ENCODE measurements around the gene MYORG. TPM values are rescaled to one million over a fixed set of nuclear protein-coding genes. Genes with fewer than 3 reads are reported as not detected.

MYORG gene
- total RNA-seq, 1 experiment from 2014 or later: 3.0 TPM

GRCh38 chr9:34337403-34337802, 39.3 kb downstream of the MYORG start:
- Histone ChIP-seq H3K36me3 (ENCODE audit: low read depth) (no peaks in the 10 kb centered on the region), H4K20me1 (ENCODE audit: insufficient read depth) (no peaks in the 10 kb centered on the region), H3K27ac (no peak overlapping the region), H3K4me3 (no peak overlapping the region), H3K79me2 (ENCODE audit: low read depth) (no peaks in the 10 kb centered on the region), H3K9me2 (ENCODE audit: insufficient read depth) (no peaks in the 10 kb centered on the region), H3K27me3 (ENCODE audit: insufficient read depth, low read depth) (no peaks in the 10 kb centered on the region), H3K4me1 (replicated peaks; ENCODE audit: insufficient read depth) (peaks cover 4% of the 10 kb centered on the region; the same call in 1 of the 2 replicates), H2AFZ (no peak overlapping the region), H3K4me2 (no peak overlapping the region), H3K9me3 (ENCODE audit: insufficient read depth, low read depth) (no peaks in the 10 kb centered on the region), H3F3A (ENCODE audit: insufficient read depth, low read depth) (no peaks in the 10 kb centered on the region)
- TF ChIP-seq EZH2 (IDR thresholded peaks at IDR 0.05; ENCODE audit: low read depth) (no peak), CTCF (conservative IDR thresholded peaks at IDR 0.05) (no peak; the same call in 1 of the 2 replicates)
- CTCF ChIA-PET: no interaction called here
- BruUV-seq (replicated peaks): no TSS peak
- no peak for DNase-seq
- intact Hi-C loops (cut with micrococcal nuclease; ENCODE audit: unreplicated experiment): no loop called here
- POLR2A ChIA-PET (ENCODE audit: unreplicated experiment): no interaction called here

- peaks cover 4% of the 10 kb centered on the region; the same call in 1 of the 2 replicates for H3K4me1 ChIP-seq (replicated peaks; ENCODE audit: insufficient read depth)
- H3K79me2 ChIP-seq (ENCODE audit: low read depth): peaks cover 5% of the 10 kb centered on the region
- no peaks in the 10 kb centered on the region for H4K20me1 ChIP-seq (ENCODE audit: insufficient read depth)
- intact Hi-C loops (cut with micrococcal nuclease; ENCODE audit: unreplicated experiment): no loop called here
- no peak overlapping the region for H3K4me3 ChIP-seq
- DNase-seq: no peak
- H2AFZ ChIP-seq: no peak overlapping the region
- no TSS peak for BruUV-seq (replicated peaks)
- no peak overlapping the region for H3K4me2 ChIP-seq
- no peak overlapping the region for H3K27ac ChIP-seq
- no peaks in the 10 kb centered on the region for H3K9me3 ChIP-seq (ENCODE audit: insufficient read depth, low read depth)
- H3K27me3 ChIP-seq (ENCODE audit: insufficient read depth, low read depth): no peaks in the 10 kb centered on the region
- H3F3A ChIP-seq (ENCODE audit: insufficient read depth, low read depth): no peaks in the 10 kb centered on the region
- TF ChIP-seq EZH2 (IDR thresholded peaks at IDR 0.05; ENCODE audit: low read depth): no peak
- no peak for TF ChIP-seq CTCF (conservative IDR thresholded peaks at IDR 0.05)
- CTCF ChIA-PET: no interaction called here
- no peaks in the 10 kb centered on the region for H3K36me3 ChIP-seq (ENCODE audit: low read depth)
- POLR2A ChIA-PET (ENCODE audit: unreplicated experiment): interaction anchor here (0.8 kb wide), 1 partner anchor 123 kb away, joined by 5 read pairs; the partner anchor contains the start of genes DNAI1 and FAM219A
- H3K9me2 ChIP-seq (ENCODE audit: insufficient read depth): no peaks in the 10 kb centered on the region
Measured at GRCh38 chr9:34335376-34335775, 41.3 kb downstream of the MYORG start.

GRCh38 chr9:34334916-34335315, 41.8 kb downstream of the MYORG start:
- H3K27ac ChIP-seq: no peak overlapping the region
- no peak overlapping the region for H2AFZ ChIP-seq
- intact Hi-C loops (cut with micrococcal nuclease; ENCODE audit: unreplicated experiment): loop anchor here (5.0 kb wide), 1 partner anchor 212 kb away; no protein-coding TSS in a partner anchor
- no peak overlapping the region for H3K4me2 ChIP-seq
- H3K27me3 ChIP-seq (ENCODE audit: insufficient read depth, low read depth): no peaks in the 10 kb centered on the region
- no peaks in the 10 kb centered on the region for H3F3A ChIP-seq (ENCODE audit: insufficient read depth, low read depth)
- no peaks in the 10 kb centered on the region for H3K9me3 ChIP-seq (ENCODE audit: insufficient read depth, low read depth)
- no peaks in the 10 kb centered on the region for H3K9me2 ChIP-seq (ENCODE audit: insufficient read depth)
- no peaks in the 10 kb centered on the region for H3K36me3 ChIP-seq (ENCODE audit: low read depth)
- no peak overlapping the region for H3K4me3 ChIP-seq
- peaks cover 8% of the 10 kb centered on the region for H3K79me2 ChIP-seq (ENCODE audit: low read depth)
- no peak for DNase-seq
- TF ChIP-seq EZH2 (IDR thresholded peaks at IDR 0.05; ENCODE audit: low read depth) (no peak), CTCF (conservative IDR thresholded peaks at IDR 0.05) (no peak)
- POLR2A ChIA-PET (ENCODE audit: unreplicated experiment): interaction anchor here (0.8 kb wide), 1 partner anchor 124 kb away, joined by 5 read pairs; the partner anchor contains the start of genes DNAI1 and FAM219A
- H4K20me1 ChIP-seq (ENCODE audit: insufficient read depth): no peaks in the 10 kb centered on the region
- CTCF ChIA-PET: no interaction called here
- H3K4me1 ChIP-seq (replicated peaks; ENCODE audit: insufficient read depth): peaks cover 4% of the 10 kb centered on the region; the same call in 1 of the 2 replicates
- no TSS peak for BruUV-seq (replicated peaks)

All from PC-9 (cell line).